HEK293T (cell line): ENCODE data around the gene SMARCAL1.

ENCODE experiments used
- FOXK2 ChIP-seq: fragments of 450-650 bp; IDR thresholded peaks from 2 replicates; pipeline ENCODE4 v1.6.1; 2016; ENCODE audit warnings: mild to moderate bottlenecking
- L3MBTL2 ChIP-seq: fragments of 450-650 bp; conservative IDR thresholded peaks from 2 replicates; pipeline ENCODE4 v1.6.1; 2016; ENCODE audit warnings: mild to moderate bottlenecking
- LEF1 ChIP-seq: fragments of 450-650 bp; IDR thresholded peaks from 2 replicates; pipeline ENCODE4 v1.6.1; 2017; ENCODE audit warnings: mild to moderate bottlenecking, borderline replicate concordance
- SP1 ChIP-seq: fragments of 450-650 bp; IDR thresholded peaks from 2 replicates; pipeline ENCODE4 v1.6.1; 2017
- SUZ12 ChIP-seq: fragments of 450-650 bp; IDR thresholded peaks from 2 replicates; pipeline ENCODE4 v1.6.1; 2016; ENCODE audit warnings: mild to moderate bottlenecking

DNA sequence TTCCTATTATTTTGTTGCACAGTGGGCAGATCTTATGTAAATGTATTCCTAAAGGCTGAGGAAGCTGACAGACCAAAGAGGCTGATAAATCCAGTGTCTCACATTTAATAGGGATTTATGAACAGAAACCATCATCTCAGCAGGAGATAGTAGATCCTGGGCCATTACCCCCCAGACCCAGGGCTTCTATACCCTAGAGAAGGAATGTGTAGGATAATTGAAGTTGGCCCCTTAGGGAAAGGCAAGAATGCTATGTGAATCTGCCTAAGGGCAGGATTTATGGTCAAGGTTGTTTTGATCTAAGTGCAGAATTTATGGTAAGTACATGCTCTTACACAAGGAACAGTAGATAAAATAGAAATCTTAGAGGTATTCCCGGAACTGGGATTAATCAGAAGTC is 115.3 kb downstream of the SMARCAL1 start:
- TF ChIP-seq L3MBTL2 (no peak), FOXK2 (no peak), SP1 (no peak), SUZ12 (no peak), LEF1 (no peak)
